Esophagus muscularis mucosa (tissue), 4 donors: Measurements from ENCODE around the gene LCN15. TPM values are rescaled to one million over a fixed set of nuclear protein-coding genes. Genes with fewer than 3 reads are reported as not detected.
A peak's percentile ranks its signal among the peaks of the same experiment; 100 is the strongest.

Experiments used
- DNase-seq: peaks from one replicate; pipeline ENCODE4 v3.0.0-alpha.2; 2017; ENCODE audit errors: extremely low spot score
- H3K27ac ChIP-seq, 4 donors: fragments of 200-600 bp; sonication (generic); replicated peaks in 1 of 4; 1 replicate in 3 of 4; 2 replicates in 1 of 4; pipeline ENCODE4 v1.5.1; 2016 to 2019; ENCODE audit warnings: mild to moderate bottlenecking in 1 of 4
- H3K27me3 ChIP-seq, 4 donors: fragments of 200-600 bp; sonication (generic); one replicate each; pipeline versions ENCODE4 v1.5.1 to v1.6.0; 2016 to 2019
- H3K36me3 ChIP-seq, 4 donors: fragments of 200-600 bp; sonication (generic); one replicate each; pipeline ENCODE4 v1.5.1; 2016 to 2019
- H3K4me1 ChIP-seq, 4 donors: fragments of 200-600 bp; sonication (generic); one replicate each; pipeline ENCODE4 v1.5.1; 2016 to 2019
- H3K4me3 ChIP-seq, 4 donors: fragments of 200-600 bp; sonication (generic); 1 replicate in 2 of 4; 2 replicates in 2 of 4; pipeline ENCODE4 v1.5.1; 2016 to 2019; ENCODE audit warnings: mild to moderate bottlenecking in 4 of 4, moderate library complexity in 1 of 4
- H3K9me3 ChIP-seq, 4 donors: fragments of 200-600 bp; sonication (generic); 1 replicate in 3 of 4; 2 replicates in 1 of 4; pipeline ENCODE4 v1.5.1; 2016 to 2019
- CTCF ChIP-seq, 3 experiments: fragments of 200-600 bp in 2 of 3; fragments of 450-650 bp in 1 of 3; sonication (generic) in 2 of 3; IDR thresholded peaks; one replicate each; pipeline ENCODE4 v1.5.1; 2017 to 2019; ENCODE audit warnings: antibody characterized with exemption in 3 of 3, mild to moderate bottlenecking in 2 of 3, moderate library complexity in 1 of 3
- EP300 ChIP-seq: sonication (generic); formaldehyde crosslinking; IDR thresholded peaks from one replicate; pipeline ENCODE4 v1.6.1; 2017; ENCODE audit warnings: antibody characterized with exemption
- POLR2A ChIP-seq: fragments of 450-650 bp; IDR thresholded peaks from one replicate; pipeline ENCODE4 v1.6.1; 2017; ENCODE audit warnings: antibody characterized with exemption, moderate library complexity, mild to moderate bottlenecking, low read depth
- POLR2AphosphoS5 ChIP-seq, 2 donors: sonication (generic); formaldehyde crosslinking; IDR thresholded peaks; one replicate each; pipeline ENCODE4 v1.6.1; 2017; ENCODE audit warnings: antibody characterized with exemption in 2 of 2
- WGBS: methylation state at CpG from one replicate; pipeline ENCODE4 v1.1.5; 2018; 5-methylcytosine and 5-hydroxymethylcytosine counted together
- intact Hi-C: fragments of 100-400 bp; cut with DNase I; formaldehyde crosslinking; loops from one replicate; pipeline ENCODE4 v1.15.1; 2023
- total RNA-seq, 4 donors: library from RNA; depleted of rRNA; stranded (reverse); fragments of >200 nt; gene quantifications; one replicate each; pipeline versions ENCODE4 v1.1.0 to v1.2.1, GENCODE V29; 2016

The LCN15 gene
- total RNA-seq, 4 donors from 2014 or later = not detected

- H3K4me3 ChIP-seq = no peak overlapping the region
- TF ChIP-seq POLR2A (no peak), POLR2AphosphoS5 (IDR thresholded peaks at IDR 0.05) (no peak), CTCF (IDR thresholded peaks at IDR 0.05) (no peak), EP300 (no peak)
- intact Hi-C loops = no loop called here
- peaks cover 5 to 19% (median 10%) of the 10 kb centered on the region in 4 donors for H3K4me1 ChIP-seq
- DNase-seq = no peak
- H3K27ac ChIP-seq = peak overlapping the region; percentile 5 to 31 (median 22)
- peaks cover 0 to 12% (median 0%) of the 10 kb centered on the region in 4 donors for H3K9me3 ChIP-seq
- H3K27me3 ChIP-seq = peaks cover 0 to 41% (median 0%) of the 10 kb centered on the region in 4 donors
- WGBS = 75% methylated on average over 21 of the region's 21 CpGs
- H3K36me3 ChIP-seq = peaks cover 0 to 3% (median 0%) of the 10 kb centered on the region in 4 donors
Measured at GRCh38 chr9:136748666-136749611, 15.4 kb downstream of the LCN15 start.

- Histone ChIP-seq H3K27ac (peak within 1 kb of the TSS; percentile 5 to 31 (median 22)), H3K9me3 (peaks cover 0 to 12% (median 0%) of the 10 kb centered on the region in 4 donors), H3K36me3 (peaks cover 0 to 10% (median 0%) of the 10 kb centered on the region in 4 donors), H3K4me3 (no peak within 1 kb of the TSS), H3K27me3 (peaks cover 0 to 46% (median 4%) of the 10 kb centered on the region in 4 donors), H3K4me1 (peaks cover 6 to 19% (median 13%) of the 10 kb centered on the region in 4 donors)
- 77% methylated on average over 7 of the region's 8 CpGs for WGBS
- intact Hi-C loops = no loop called here
- no peak for DNase-seq
- TF ChIP-seq CTCF (IDR thresholded peaks at IDR 0.05) (no peak), POLR2AphosphoS5 (IDR thresholded peaks at IDR 0.05) (no peak), EP300 (no peak), POLR2A (no peak)
Measured at GRCh38 chr9:136748201-136748600, 16.1 kb downstream of the LCN15 start, which contains the start of gene LCN6. Gene LCN6 (minus strand): TSS chr9:136748525. CDS start chr9:136748483, 42 bp downstream.

DNA sequence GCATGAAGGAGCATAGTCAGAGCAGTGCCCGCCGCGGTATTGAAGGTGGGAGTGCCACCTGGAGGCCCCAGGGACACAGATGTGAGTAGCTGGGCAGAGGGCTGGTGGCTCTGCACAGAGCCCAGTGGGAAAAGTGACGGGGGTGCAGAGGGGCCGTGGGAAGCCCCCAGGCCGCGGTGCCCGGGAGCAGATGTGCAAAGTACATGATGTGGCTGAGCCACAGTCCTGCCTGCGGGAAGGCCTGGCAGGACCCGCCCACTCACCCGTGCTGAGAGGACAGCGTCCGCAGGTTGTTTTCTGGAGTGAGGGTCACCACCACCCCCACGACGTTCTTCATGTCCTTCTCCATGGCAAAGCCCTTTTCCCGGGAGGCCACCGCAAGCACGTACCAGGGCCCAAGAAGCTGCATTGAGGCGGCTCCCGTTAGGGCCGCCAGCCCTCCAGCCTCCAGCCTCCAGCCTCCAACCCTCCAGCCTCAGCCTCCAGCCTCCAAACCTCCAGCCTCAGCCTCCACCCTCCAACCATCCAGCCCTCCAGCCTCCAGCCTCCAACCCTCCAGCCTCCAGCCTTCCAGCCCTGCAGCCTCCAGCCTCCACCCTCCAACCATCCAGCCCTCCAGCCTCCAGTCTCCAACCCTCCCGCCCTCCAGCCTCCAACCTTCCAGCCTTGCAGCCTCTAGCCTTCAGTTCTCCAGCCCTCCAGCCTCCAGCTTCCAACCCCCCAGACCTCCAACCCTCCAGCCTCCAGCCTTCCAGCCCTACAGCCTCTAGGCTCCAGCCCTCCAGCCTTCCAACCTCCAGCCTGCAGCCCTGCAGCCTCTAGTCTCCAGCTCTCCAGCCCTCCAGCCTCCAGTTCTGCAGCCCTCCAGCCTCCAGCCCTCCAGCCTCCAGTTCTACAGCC lies 16.9 kb downstream of the LCN15 start:
- Histone ChIP-seq H3K36me3 (peaks cover 0 to 14% (median 0%) of the 10 kb centered on the region in 4 donors), H3K27ac (no peak overlapping the region), H3K4me1 (peaks cover 12 to 24% (median 17%) of the 10 kb centered on the region in 4 donors), H3K27me3 (peaks cover 0 to 54% (median 12%) of the 10 kb centered on the region in 4 donors), H3K9me3 (peaks cover 0 to 12% (median 0%) of the 10 kb centered on the region in 4 donors), H3K4me3 (no peak overlapping the region)
- TF ChIP-seq EP300 (no peak), POLR2A (no peak), CTCF (IDR thresholded peaks at IDR 0.05) (no peak), POLR2AphosphoS5 (IDR thresholded peaks at IDR 0.05) (no peak)
- intact Hi-C loops = no loop called here
- 86% methylated on average over 21 of the region's 22 CpGs for WGBS
- DNase-seq = no peak

- 88% methylated on average over 6 of the region's 18 CpGs for WGBS
- Histone ChIP-seq H3K4me3 (no peak overlapping the region), H3K27me3 (peaks cover 0 to 62% (median 17%) of the 10 kb centered on the region in 4 donors), H3K36me3 (peaks cover 0 to 14% (median 0%) of the 10 kb centered on the region in 4 donors), H3K9me3 (peaks cover 0 to 4% (median 0%) of the 10 kb centered on the region in 4 donors), H3K4me1 (peaks cover 13 to 30% (median 25%) of the 10 kb centered on the region in 4 donors), H3K27ac (no peak overlapping the region)
- DNase-seq = no peak
- intact Hi-C loops = no loop called here
- TF ChIP-seq CTCF (IDR thresholded peaks at IDR 0.05) = no peak
- no peak for TF ChIP-seq POLR2AphosphoS5 (IDR thresholded peaks at IDR 0.05)
- no peak for TF ChIP-seq POLR2A
- no peak for TF ChIP-seq EP300
Measured at GRCh38 chr9:136746621-136747020, 17.7 kb downstream of the LCN15 start.
